Smooth muscle cell of the brain vasculature (primary cell): ENCODE measurements around the gene CMIP.

Experiments used
- DNase-seq: peaks from one replicate; pipeline ENCODE4 v3.0.0-alpha.2; 2012; ENCODE audit warnings: low read depth, low spot score

CMIP gene

DNA sequence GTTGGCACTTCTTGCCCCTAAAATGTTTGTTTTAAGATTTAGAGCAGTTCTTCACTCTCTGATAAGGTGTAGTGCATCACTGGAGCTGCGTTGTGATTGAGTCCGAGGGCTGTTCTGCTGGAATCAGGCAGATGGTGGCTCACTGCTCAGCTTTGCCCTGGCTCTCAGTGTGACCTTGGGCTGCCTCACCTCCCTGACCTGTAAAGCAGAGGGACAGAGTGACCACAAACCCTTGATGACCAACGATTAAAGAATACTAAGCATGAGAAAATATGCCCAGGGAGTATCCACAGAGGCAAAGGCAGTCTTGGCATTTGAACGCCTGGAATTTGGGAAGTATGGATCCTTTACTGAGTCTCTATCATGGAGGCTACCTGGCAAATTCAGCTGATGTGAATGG is 18.1 kb downstream of the CMIP start:
- no peak for DNase-seq

DNA sequence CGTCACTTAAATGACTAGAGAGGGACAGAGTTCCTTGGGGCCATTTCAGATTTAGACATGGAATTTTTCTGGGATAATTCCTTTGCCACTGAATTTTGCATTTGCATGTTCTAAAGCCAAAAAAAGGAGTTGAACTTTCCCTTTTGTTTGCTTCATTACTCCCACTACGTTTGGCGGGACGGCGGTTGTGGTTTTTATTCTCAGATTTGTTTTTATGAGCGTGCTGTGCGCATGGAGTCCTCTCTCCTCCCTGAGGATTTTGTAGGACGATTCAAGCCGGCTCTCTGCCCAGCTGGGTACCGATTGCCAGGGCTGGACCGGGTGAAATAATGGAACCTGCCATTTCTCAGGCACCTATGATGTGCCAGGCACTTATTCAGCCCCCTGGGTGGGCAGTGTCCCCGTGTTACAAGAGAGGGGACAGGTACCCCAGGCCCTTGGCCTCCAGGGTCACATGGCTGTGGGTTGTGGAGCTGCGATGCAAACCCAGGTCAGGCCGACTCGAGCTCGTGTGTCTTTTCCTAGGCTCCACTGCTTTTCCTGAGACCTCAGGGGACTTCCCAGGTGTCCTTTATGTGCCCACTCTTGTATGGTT is 18.8 kb downstream of the CMIP start:
- no peak for DNase-seq

DNA sequence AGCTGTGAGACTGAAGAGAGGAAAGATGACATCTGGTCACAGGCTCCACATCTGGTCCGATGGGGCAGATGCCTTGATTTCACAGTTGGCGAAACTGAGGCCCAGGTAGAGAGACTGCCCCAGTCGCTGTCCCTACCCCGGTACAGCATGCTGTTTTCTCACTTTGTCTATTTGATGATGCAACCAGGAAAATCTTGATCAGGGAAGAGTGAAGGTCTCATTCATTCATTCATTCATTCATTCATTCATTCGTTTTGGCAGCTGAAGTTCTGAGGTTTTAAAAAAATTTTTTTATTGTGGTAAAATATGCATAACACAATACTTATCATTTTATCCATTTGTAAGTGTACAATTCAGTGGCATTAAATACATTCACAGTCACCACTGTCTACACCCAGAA is 19.7 kb downstream of the CMIP start:
- DNase-seq = no peak

DNA sequence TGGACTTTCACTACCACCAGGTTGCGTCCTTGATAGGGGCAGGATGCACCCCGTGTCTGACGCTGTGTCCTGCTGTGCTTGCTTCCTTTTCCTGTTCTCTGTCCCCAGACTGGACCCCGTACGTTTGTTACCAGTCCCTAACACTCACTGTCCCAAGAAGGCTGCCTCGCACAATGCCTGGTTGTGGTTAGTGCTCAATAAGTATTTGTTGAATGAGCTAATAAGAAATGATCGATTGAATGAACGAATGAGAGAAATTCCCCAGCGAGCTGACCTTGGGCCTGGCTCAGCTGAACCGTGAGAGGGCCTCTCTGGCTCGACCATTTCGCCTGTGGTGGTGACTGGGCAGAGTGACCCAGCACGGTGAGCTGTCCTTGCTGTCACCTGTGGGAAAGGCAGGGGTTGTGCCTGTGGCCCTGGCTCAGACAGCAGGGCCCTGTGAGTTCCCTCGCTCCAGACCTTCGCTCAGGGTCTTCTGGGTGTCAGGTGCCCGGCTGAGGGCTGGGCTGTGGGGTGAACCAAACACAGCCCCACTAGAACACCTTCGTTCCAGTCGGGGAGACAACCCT is 20.9 kb downstream of the CMIP start:
- DNase-seq = no peak

DNA sequence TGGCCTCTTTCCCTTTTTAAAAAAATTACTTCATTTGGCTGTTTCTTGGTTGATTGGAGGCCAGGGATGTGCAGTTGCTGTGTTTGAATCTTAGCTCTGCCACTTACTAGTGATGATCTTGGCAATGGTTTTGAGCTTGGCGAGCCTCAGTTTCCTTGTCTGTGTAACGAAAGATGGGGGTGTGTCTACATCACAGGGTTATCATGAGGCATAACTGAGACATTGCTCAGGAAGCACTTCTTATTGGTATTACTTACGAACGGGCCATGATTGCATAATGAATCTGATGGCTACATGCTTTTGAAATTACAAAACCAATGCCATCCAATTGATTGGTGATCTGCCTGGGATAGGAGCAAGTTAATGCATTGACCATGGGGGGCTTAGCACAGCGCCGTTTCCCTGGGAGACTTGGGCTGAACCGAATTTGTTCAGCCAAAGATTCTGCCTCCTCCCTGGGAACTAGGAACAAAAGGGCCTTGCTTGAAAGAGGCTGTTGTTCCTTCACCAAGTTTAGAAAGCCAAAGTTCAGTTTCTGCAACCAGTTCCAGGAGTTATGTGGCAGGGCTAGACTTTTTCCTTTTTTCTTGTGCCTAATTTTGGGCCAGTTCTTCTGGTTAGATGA is 21.9 kb downstream of the CMIP start:
- DNase-seq = no peak

DNA sequence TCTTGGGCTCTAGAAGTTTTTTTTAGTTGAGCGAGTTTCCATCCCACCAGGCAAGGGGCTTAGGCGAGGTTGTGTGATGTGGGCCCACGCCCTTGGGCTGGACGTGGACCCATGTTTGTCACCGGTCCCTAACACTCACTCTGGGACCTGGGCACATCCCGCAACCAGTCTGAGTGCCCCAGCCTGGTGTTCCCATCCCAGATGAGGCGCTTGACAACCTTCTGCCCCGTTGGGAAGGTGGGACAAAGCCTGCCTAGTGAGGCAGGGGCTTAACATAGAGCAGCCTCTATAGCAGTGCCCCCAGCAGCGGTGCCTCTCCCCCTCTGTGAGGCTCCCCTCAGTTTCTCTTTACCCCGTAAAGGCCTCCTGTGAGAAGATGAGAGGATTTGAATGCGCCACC is 22.5 kb downstream of the CMIP start:
- no peak for DNase-seq

DNA sequence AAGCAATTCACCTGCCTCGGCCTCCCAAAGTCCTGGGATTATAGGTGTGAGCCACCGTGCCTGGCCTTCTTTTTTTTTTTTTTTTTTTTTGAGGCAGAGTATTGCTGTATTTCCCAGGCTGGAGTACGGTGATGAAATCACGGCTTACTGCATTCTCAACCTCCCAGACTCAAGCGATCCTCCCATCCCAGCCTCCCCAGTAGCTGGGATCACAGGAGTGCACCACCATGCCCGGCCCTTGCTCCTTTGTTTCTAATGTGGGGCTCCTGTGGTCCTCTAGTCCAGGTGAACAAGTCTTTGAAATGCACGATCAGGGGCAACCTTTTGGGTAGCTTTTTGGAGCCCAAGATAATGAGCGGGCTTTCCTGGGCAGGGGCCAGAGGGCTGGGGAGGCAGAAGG is 23.2 kb downstream of the CMIP start:
- DNase-seq = no peak

DNA sequence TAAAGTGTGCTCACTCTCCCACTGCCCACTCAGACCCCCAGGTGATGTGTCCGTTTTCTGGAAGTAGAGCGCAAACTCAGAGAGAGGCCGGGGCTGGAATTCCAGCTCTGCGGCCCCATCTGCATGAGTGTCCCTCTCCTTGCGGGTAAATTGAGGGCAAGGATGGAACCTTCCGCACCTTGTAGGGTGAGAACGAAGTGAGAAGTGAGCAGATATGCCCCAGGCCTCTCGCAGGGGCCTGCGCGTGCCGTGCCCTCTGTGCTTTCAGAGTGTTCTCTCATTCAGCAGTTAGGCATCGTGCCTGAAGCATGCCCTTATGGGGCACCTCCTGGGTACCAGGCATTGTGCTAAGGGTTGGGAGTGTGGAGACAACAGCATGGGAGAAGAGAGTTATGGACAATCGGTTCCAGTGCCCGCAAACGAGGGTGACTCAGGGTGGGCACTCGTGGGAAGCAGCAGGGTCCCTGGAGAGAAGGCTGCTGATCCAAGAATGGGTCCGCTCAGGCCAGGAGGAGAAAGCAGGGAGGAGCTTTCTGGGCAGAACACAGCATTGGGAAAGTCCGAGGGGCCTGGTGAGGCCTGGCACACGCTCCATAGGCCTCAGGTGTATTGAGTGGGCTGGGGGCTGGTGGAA is 23.8 kb downstream of the CMIP start:
- no peak for DNase-seq

DNA sequence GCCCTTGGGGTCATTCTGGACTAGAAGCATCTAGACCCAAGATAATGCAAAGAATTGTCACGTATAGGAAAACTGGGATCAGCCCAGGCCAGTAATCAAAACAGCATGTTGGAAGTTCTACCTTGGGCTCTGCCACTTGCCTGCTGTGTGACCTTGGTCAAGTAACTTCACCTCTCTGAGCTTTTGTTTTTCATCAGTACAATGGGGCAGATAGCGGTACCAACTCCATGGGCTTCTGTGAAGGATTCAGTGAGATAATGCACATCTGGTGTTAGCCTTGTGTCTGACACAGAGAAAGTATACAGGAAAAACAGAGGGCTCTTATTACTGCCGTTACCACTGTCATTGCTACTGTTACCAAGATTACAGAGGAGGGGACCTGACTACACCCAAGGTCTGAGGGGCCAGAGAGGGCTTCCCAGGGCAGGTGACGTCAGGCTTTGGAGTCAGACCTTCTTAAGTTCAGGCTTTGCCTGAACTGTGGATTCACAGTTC is 24.6 kb downstream of the CMIP start:
- no peak for DNase-seq

DNA sequence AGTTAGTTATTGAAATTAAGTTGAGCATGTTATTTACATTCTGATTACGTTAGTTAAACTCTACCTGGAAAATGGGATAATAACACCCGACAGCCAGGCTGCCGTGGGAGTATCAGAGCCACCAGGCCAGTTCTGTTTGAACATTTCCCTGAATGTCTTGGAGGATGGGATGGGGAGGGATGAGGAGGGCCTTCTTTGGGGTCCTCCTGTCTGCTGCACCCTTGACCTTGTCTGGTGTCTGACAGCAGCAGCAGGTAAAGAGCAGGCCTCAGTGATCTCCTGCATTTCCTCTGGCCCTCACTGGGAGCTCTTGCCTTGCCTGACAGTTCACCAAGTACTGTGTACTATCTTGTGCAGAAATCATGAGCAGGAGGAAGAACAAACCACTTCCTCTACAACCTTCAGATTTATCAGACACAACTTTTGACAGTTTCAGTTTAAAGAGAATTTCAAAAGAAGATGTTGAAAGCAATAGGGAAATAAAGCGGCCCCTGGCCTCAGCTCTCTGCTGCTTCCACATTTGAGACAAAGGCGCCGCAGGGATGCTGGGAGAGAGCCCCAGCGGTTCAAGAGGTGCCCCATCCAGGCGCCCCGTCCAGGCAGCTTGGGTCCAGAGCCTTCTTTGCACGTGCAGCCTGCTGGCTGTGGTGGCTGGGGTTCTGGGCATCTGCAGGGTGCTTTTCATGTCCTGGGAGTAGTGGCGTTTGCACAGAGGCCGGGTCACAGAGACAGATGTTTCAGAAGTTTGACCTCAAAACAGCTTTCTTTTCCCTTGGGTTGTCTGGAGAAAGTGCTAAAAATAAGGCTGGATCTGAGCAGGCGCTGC is 25.3 kb downstream of the CMIP start:
- no peak for DNase-seq

DNA sequence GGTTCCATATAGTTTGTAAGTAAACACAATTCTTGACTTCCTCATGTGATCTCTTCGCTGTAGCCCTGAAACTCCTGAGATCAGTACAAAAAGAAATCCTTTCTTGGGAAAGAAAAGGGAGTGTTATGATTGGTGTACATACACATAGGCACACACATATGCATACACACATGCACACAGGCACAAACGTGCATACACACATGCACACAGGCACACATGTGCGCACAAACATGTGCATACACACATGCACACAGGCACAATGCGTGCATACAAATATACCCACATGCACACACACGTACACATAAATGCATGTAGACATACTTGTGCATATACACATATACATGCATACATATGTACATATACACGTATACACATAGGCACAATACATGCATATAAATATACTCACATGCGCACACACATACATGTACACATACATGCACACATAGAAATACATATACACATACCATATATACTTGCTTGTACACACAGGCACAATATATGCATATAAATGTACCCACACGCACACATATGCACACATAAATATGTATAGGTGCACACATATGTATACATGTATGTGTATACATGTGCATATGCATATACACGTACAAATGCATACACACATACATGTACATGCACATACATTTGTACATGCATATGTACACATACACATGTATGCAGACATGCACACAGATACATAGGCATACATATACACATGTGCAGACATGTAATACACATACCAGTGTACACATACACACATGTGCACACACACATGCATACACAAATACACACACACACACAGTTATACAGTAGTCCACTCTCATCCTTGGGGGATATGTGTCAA is 26.4 kb downstream of the CMIP start:
- no peak for DNase-seq

DNA sequence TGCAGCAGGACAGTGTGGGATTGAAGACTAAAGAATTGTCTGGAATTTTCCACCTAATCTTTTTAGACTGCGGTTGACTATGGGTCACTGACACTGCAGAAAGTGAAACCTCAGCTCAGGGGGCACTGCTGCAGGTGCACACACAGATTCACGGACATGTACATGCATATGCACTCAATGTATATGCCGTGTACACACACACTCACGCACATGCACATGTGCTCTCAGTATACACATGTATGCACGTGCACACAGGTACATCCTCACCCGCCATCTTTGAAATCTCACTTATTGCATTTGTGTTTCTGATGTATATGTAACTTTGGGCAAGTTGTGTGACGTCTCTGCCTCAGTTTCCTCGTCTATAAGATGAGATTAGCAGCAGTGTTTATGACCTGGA is 27.3 kb downstream of the CMIP start:
- DNase-seq = no peak

DNA sequence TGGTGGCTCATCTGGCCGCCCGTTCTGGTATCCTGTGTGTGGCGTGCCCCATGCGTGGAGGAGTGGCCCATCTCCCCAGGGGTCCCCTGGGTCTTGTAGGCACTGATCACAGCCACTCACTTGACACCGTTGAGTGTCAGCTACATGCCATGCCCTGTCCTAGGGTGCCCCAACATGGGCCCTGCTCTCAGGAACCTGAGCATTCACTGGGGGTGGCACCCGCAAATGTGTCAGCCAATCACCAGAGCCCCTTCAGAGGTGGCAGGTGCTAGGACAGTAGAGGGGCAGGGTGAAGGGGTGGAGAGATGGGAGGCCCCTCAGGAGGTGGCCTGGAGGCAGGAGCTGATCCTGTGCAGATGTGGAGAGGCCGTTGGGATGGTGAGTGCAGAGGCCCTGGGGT is 27.8 kb downstream of the CMIP start:
- no peak for DNase-seq

DNA sequence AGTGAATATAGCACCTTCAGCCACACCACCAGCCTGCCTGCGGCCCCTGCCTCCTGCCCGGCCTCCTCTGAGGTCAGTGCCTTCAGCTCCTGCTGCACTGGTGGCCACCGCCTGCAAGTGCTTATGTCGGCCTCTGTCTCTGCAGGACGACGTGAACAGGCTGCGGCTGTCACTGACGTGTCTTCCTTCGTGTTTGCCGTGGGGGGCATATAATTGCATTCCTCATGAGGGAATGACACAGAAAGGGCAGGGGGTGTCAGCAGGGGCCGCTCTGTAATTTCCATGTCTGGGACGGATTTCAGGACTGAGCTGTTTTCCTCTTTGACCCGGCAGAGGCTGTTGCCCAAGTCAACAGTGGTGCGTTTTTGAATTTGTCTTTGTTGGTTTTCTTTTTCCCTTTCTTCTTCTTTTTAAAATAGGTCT is 28.5 kb downstream of the CMIP start:
- no peak for DNase-seq

DNA sequence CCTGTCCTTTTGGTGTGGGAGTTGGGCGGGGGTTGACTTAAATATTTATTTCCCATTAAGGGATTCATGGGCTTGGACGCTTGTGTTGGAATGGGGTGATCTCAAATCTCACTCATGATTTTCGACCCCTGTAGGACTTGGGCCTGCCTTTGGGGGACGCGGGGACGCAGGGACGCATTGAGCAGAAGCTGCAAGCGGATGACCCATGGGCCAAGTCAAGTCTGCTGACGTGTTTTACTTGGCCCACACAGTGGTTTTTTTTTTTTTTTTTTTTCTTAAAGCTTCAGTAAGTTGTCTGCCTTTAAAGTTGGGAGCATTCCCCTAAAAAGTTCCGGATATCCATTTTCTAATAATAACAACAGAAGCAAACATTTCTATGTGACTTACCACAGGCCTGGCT is 28.9 kb downstream of the CMIP start:
- no peak for DNase-seq

DNA sequence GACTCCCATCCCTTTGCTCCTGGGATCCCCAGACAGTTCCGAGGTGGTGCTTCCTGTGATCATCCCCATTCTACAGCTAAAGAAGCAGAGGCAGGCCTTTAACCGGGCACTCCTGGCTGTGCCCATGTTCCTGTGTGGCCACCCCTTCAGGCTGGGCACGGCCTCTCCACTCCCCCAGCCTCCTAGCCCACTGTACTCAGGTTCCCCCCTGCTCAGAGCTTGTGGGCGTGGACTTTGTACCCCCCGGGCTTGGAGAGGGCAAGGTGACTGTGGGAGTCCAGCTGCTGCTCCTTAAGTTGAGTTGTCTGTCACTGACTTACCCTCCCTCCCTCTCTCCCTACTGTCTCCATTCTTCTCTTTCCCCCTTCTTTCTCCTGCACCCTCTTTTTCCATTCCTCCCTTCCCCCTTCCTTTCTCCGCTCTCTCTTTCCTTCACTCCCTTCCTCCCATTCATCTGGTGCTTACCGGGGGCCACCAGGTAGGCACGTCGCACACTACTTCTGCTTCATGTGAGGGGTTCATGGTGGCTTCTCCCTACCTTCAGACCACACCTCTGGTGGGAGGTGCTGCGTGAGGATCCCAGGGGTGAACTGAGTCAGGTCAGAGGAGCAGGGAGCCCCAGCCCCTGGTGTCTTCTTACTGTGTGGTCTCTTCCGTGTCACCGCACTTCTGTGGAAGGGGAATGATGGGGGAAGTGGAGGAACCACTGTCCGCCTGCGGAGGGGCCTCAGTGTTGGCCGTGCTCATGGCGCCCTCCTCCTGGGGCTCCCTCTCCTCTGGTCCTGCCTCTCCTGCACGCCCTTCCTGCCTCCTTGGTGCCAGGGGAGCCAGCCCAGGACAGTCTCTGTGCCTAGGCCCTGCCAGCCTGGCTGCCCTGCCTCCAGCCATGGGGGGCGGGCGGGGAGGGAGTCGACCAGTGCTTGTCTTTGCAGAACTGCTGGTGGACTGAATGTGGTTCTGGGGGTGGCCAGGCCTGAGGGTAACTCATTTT is 29.7 kb downstream of the CMIP start:
- DNase-seq = no peak

DNA sequence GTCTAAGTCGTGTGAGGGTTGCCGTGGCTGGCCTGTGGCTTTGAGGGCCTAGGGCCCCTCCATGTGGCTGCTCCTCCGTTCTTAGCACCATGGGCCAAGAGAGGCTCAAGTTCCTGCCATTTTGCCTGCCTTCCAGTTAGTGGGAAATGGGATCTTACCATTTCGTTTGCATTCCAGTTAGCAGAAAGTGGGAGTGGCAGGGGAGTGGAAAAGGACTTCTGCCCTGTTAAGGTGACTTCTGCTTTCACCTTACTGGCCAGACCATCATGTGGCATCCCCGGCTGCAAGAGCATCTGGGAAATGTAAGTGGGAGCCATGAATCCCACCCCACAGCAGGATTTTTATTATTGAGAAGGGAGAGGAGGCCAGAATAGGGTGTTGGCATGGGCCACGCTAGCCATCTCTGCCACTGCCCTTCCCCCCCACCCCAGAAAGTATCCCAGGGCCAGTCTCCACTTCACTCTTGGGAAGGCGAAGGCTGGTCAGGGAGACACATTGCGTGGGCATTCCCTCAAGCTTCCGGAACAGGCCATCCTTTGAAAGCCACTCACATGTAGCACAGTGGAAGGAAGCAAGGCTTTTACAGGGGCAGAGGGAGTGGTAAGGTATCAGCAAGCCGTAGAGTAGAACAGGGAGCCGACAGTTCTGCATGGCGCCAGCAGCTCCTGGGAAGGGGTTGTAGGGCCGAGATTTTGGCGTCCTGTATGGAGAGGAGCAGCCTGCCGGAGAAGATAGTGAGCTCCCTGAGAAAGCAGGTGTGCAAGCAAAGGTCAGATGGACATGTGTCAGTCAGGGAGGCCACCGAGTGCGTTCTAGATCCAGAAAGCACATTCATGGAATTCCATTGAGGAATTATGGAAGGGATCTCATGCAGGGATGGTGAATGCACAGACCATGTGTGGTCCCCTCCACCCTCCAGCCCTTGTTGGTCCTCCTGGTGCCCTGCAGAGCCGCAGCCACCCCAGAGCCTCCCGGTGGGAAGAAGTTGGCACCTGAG is 33.4 kb downstream of the CMIP start:
- DNase-seq = no peak

DNA sequence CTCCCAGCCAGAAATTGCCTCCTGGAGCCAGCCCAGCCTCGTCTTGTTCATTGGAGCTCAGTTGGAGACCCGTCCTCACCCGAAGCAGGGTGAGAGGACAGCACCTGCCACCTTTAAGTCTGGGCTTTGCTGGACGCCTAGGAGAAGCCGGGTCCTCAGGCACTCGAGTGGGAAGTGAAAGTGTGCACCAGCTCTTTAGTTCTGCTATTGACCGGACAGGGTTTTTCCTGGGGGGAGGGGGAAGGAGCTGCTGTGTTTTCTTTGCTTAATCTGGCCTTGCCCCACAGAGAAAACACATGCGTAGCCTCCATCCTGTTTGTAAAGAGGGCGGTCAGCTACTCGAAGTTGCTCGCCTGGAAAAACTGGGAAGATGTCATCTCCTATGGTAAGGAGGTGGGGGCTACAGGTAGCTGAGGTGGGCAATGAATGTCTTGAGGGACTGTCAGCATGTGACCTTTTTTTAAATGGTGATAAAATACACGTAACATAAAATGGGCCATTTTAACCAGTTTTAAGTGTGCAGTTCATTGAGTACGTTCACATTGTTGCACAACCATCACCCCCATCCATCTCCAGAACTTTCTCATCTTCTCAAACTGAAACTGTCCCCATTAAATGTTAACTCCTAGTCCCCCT is 34.4 kb downstream of the CMIP start:
- DNase-seq = no peak
